ENCODE measurements around the gene RTN4RL1.

RTN4RL1 gene

DNA sequence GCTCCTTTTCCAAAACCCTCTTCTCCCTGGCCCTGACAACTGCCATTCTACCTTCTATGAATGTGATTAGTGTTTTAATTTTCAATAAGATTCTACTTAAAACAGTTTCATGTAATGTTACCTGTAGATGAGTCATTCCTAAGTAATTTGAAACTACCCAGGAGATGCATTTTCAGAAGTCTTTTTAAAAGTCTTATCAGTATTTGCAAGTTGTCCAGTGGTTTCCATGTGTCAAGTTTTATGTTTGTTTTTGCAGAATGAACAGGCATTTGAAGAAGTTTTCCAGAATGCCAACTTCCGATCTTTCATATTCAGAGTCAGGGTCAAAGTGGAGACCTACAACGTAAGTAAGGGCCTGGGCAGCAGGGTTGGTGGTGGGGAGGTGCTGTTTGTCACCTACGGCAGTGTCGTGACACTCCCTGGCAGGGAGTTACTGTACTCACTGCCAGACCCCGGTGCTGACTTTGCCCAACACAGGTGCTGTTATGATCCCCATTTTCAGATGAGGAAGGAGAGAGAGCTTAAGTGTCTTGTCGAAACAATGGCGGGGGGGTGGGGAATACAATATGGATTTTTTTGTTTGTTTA is 130.3 kb downstream of the RTN4RL1 start:
- DNase-seq (ENCODE audit: low read depth): no peak

DNA sequence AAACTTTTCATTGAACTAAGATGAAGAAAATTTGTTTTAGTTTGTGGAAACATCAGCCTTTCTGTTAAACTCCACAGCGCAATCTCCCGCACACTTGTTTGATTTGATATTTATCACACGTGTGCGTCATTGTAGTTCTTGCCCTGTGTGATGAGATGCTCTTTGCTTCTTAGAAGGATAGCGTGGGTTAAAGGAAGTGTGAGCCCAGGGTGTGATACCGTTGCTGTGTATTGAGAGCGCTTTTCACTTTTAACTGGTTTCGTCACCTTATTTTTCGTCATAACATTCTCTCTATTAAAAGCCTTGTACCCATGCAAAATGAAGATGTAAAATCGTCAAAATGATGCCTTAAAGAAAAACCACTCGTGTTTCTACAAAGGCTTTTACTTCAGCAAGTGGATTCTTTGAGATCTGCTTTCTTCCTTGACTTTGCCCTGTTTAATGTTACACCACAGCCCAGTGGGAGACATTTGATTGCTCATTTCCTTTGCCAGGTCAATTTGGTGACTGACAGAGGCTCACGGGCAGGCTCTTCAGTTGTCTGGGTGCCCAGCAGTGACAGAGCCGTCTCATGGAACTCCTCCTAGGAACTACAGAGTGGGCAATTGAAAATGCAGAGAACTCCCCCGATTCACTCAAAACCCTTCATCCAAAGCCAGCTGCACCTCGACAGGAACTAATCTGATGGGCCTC is 134.2 kb downstream of the RTN4RL1 start:
- DNase-seq (ENCODE audit: low read depth): no peak

DNA sequence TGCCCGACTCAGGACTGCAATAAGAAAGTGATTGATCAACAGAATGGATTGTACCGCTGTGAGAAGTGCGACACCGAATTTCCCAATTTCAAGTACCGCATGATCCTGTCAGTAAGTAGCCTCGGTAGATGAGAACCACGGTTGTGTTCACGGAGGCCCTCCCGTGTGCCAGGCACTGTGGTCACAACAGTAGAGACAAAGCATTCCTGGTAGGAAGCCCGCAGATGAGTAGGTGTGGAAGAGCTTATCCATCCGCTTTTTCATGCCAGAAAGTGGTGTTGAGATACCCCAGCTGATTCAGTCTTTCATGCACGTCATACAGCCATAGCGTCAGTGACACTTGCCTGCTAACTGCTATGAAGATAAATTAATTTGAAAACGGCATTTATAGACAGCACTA is 136.4 kb downstream of the RTN4RL1 start:
- DNase-seq (ENCODE audit: low read depth): no peak
